Measurements from ENCODE around the gene CASD1.

The CASD1 gene

GRCh38 chr7:94547126-94547525 lies 37.5 kb downstream of the CASD1 start:
- H3K27ac Mint-ChIP-seq, result no peak overlapping the region
- peaks cover 3% of the 10 kb centered on the region for H3K36me3 Mint-ChIP-seq (ENCODE audit: low read depth)
- H3K4me3 Mint-ChIP-seq, result no peak overlapping the region
- H3K4me1 Mint-ChIP-seq (ENCODE audit: low read depth), result no peaks in the 10 kb centered on the region
- no peaks in the 10 kb centered on the region for H3K9me3 Mint-ChIP-seq
- no peaks in the 10 kb centered on the region for H3K27me3 Mint-ChIP-seq (ENCODE audit: low read depth)

- Mint-ChIP-seq H3K27ac (no peak overlapping the region), H3K27me3 (ENCODE audit: low read depth) (no peaks in the 10 kb centered on the region), H3K4me1 (ENCODE audit: low read depth) (no peaks in the 10 kb centered on the region), H3K9me3 (no peaks in the 10 kb centered on the region), H3K4me3 (no peak overlapping the region), H3K36me3 (ENCODE audit: low read depth) (peaks cover 5% of the 10 kb centered on the region)
Measured at GRCh38 chr7:94556028-94556427, 46.4 kb downstream of the CASD1 start.

GRCh38 chr7:94557215-94557614 lies 47.6 kb downstream of the CASD1 start:
- peaks cover 5% of the 10 kb centered on the region for H3K36me3 Mint-ChIP-seq (ENCODE audit: low read depth)
- H3K4me3 Mint-ChIP-seq, result no peak overlapping the region
- H3K27me3 Mint-ChIP-seq (ENCODE audit: low read depth), result no peaks in the 10 kb centered on the region
- no peaks in the 10 kb centered on the region for H3K9me3 Mint-ChIP-seq
- no peaks in the 10 kb centered on the region for H3K4me1 Mint-ChIP-seq (ENCODE audit: low read depth)
- H3K27ac Mint-ChIP-seq, result no peak overlapping the region

- Mint-ChIP-seq H3K36me3 (ENCODE audit: low read depth) (peaks cover 5% of the 10 kb centered on the region), H3K9me3 (no peaks in the 10 kb centered on the region), H3K27ac (no peak overlapping the region), H3K4me1 (ENCODE audit: low read depth) (no peaks in the 10 kb centered on the region), H3K27me3 (ENCODE audit: low read depth) (no peaks in the 10 kb centered on the region), H3K4me3 (no peak overlapping the region)
Measured at GRCh38 chr7:94559972-94560371, 50.4 kb downstream of the CASD1 start.

- Mint-ChIP-seq H3K36me3 (ENCODE audit: low read depth) (peaks cover 5% of the 10 kb centered on the region), H3K27ac (no peak overlapping the region), H3K4me1 (ENCODE audit: low read depth) (no peaks in the 10 kb centered on the region), H3K27me3 (ENCODE audit: low read depth) (no peaks in the 10 kb centered on the region), H3K9me3 (no peaks in the 10 kb centered on the region), H3K4me3 (no peak overlapping the region)
Measured at GRCh38 chr7:94561841-94562514, 52.4 kb downstream of the CASD1 start.

GRCh38 chr7:94562525-94562924 lies 52.9 kb downstream of the CASD1 start:
- Mint-ChIP-seq H3K27ac (no peak overlapping the region), H3K27me3 (ENCODE audit: low read depth) (no peaks in the 10 kb centered on the region), H3K9me3 (no peaks in the 10 kb centered on the region), H3K4me3 (no peak overlapping the region), H3K4me1 (ENCODE audit: low read depth) (no peaks in the 10 kb centered on the region), H3K36me3 (ENCODE audit: low read depth) (peaks cover 5% of the 10 kb centered on the region)

GRCh38 chr7:94565247-94565894 lies 55.8 kb downstream of the CASD1 start:
- Mint-ChIP-seq H3K4me3 (no peak overlapping the region), H3K9me3 (peaks cover 3% of the 10 kb centered on the region), H3K36me3 (ENCODE audit: low read depth) (peaks cover 2% of the 10 kb centered on the region), H3K27ac (no peak overlapping the region), H3K27me3 (ENCODE audit: low read depth) (no peaks in the 10 kb centered on the region), H3K4me1 (ENCODE audit: low read depth) (no peaks in the 10 kb centered on the region)

GRCh38 chr7:94567396-94567795 lies 57.8 kb downstream of the CASD1 start:
- H3K4me3 Mint-ChIP-seq, result no peak overlapping the region
- H3K36me3 Mint-ChIP-seq (ENCODE audit: low read depth), result peaks cover 2% of the 10 kb centered on the region

GRCh38 chr7:94571816-94572215 lies 62.2 kb downstream of the CASD1 start:
- Mint-ChIP-seq H3K27ac (no peak overlapping the region), H3K36me3 (ENCODE audit: low read depth) (peaks cover 9% of the 10 kb centered on the region), H3K4me1 (ENCODE audit: low read depth) (no peaks in the 10 kb centered on the region), H3K4me3 (no peak overlapping the region), H3K9me3 (peaks cover 34% of the 10 kb centered on the region), H3K27me3 (ENCODE audit: low read depth) (no peaks in the 10 kb centered on the region)

More at GRCh38 chr7:94567396-94567795, 57.8 kb downstream of the CASD1 start:
- H3K4me1 Mint-ChIP-seq (ENCODE audit: low read depth), result no peaks in the 10 kb centered on the region
- H3K9me3 Mint-ChIP-seq, result peaks cover 8% of the 10 kb centered on the region
- no peak overlapping the region for H3K27ac Mint-ChIP-seq
- H3K27me3 Mint-ChIP-seq (ENCODE audit: low read depth), result no peaks in the 10 kb centered on the region

- no peaks in the 10 kb centered on the region for H3K4me1 Mint-ChIP-seq (ENCODE audit: low read depth)
- H3K36me3 Mint-ChIP-seq (ENCODE audit: low read depth), result peaks cover 7% of the 10 kb centered on the region
- no peaks in the 10 kb centered on the region for H3K27me3 Mint-ChIP-seq (ENCODE audit: low read depth)
- no peak overlapping the region for H3K27ac Mint-ChIP-seq
- H3K9me3 Mint-ChIP-seq, result peaks cover 34% of the 10 kb centered on the region
- H3K4me3 Mint-ChIP-seq, result no peak overlapping the region
Measured at GRCh38 chr7:94575646-94576045, 66.0 kb downstream of the CASD1 start.

- H3K27ac Mint-ChIP-seq, result no peak overlapping the region
- H3K4me3 Mint-ChIP-seq, result no peak overlapping the region
- peaks cover 35% of the 10 kb centered on the region for H3K9me3 Mint-ChIP-seq
Measured at GRCh38 chr7:94576316-94576715, 66.7 kb downstream of the CASD1 start.

GRCh38 chr7:94577357-94577756 lies 67.7 kb downstream of the CASD1 start:
- Mint-ChIP-seq H3K4me1 (ENCODE audit: low read depth) (no peaks in the 10 kb centered on the region), H3K36me3 (ENCODE audit: low read depth) (peaks cover 11% of the 10 kb centered on the region)

More at GRCh38 chr7:94576316-94576715, 66.7 kb downstream of the CASD1 start:
- Mint-ChIP-seq H3K36me3 (ENCODE audit: low read depth) (peaks cover 9% of the 10 kb centered on the region), H3K4me1 (ENCODE audit: low read depth) (no peaks in the 10 kb centered on the region), H3K27me3 (ENCODE audit: low read depth) (no peaks in the 10 kb centered on the region)

GRCh38 chr7:94578614-94579013 lies 69.0 kb downstream of the CASD1 start:
- H3K36me3 Mint-ChIP-seq (ENCODE audit: low read depth), result peaks cover 11% of the 10 kb centered on the region
- H3K27me3 Mint-ChIP-seq (ENCODE audit: low read depth), result no peaks in the 10 kb centered on the region
- no peaks in the 10 kb centered on the region for H3K4me1 Mint-ChIP-seq (ENCODE audit: low read depth)
- H3K4me3 Mint-ChIP-seq, result no peak overlapping the region
- no peak overlapping the region for H3K27ac Mint-ChIP-seq
- H3K9me3 Mint-ChIP-seq, result peaks cover 30% of the 10 kb centered on the region

More at GRCh38 chr7:94577357-94577756, 67.7 kb downstream of the CASD1 start:
- no peaks in the 10 kb centered on the region for H3K27me3 Mint-ChIP-seq (ENCODE audit: low read depth)
- H3K9me3 Mint-ChIP-seq, result peaks cover 35% of the 10 kb centered on the region
- no peak overlapping the region for H3K27ac Mint-ChIP-seq
- H3K4me3 Mint-ChIP-seq, result no peak overlapping the region

GRCh38 chr7:94579470-94579869 lies 69.9 kb downstream of the CASD1 start:
- Mint-ChIP-seq H3K27ac (no peak overlapping the region), H3K36me3 (ENCODE audit: low read depth) (peaks cover 11% of the 10 kb centered on the region), H3K4me1 (ENCODE audit: low read depth) (no peaks in the 10 kb centered on the region), H3K4me3 (no peak overlapping the region), H3K27me3 (ENCODE audit: low read depth) (no peaks in the 10 kb centered on the region), H3K9me3 (peaks cover 24% of the 10 kb centered on the region)

GRCh38 chr7:94580601-94581000 lies 71.0 kb downstream of the CASD1 start:
- H3K4me3 Mint-ChIP-seq, result no peak overlapping the region
- H3K27ac Mint-ChIP-seq, result no peak overlapping the region
- peaks cover 10% of the 10 kb centered on the region for H3K36me3 Mint-ChIP-seq (ENCODE audit: low read depth)
- H3K4me1 Mint-ChIP-seq (ENCODE audit: low read depth), result no peaks in the 10 kb centered on the region
- H3K27me3 Mint-ChIP-seq (ENCODE audit: low read depth), result no peaks in the 10 kb centered on the region
- peaks cover 15% of the 10 kb centered on the region for H3K9me3 Mint-ChIP-seq

Measured in T-helper 1 cell treated with Interleukin-12 subunit alpha and Interleukin-12 subunit beta and Interleukin-4 antibody, amounts not matched to agents 30 μg/mL and 1 μg/mL, for 36 hours (primary cell).